CD4-positive, alpha-beta memory T cell (primary cell): Measurements from ENCODE around the gene GNAO1. TPM values are rescaled to one million over a fixed set of nuclear protein-coding genes. Genes with fewer than 3 reads are reported as not detected.
A peak's percentile ranks its signal among the peaks of the same experiment; 100 is the strongest.

Experiments
- CTCF ChIA-PET: fragments of 350-600 bp; sonication (Branson Sonifier 250); formaldehyde crosslinking; loops from one replicate; lab custom pipeline; 2021; ENCODE audit warnings: inconsistent platforms; ENCODE audit not compliant: partially characterized antibody; lab: Charles Lee
- POLR2A ChIA-PET: fragments of 350-600 bp; sonication (Branson Sonifier 250); formaldehyde crosslinking; loops from one replicate; lab custom pipeline; 2021; ENCODE audit not compliant: partially characterized antibody; lab: Charles Lee
- DNase-seq, 5 donors: peaks; one replicate each; pipeline versions ENCODE4 v3.0.0 to v3.0.0-alpha.2; 2020 to 2022; ENCODE audit warnings: mixed read lengths in 1 of 5
- H3K27ac ChIP-seq: one replicate; pipeline ENCODE4 v1.7.0; 2013; ENCODE audit warnings: low read depth, low read length
- H3K27me3 ChIP-seq: 2 replicates; pipeline ENCODE4 v1.7.0; 2013; ENCODE audit warnings: mild to moderate bottlenecking, low read length, moderate library complexity; ENCODE audit not compliant: insufficient read depth
- H3K36me3 ChIP-seq: 2 replicates; pipeline ENCODE4 v1.7.0; 2013; ENCODE audit warnings: mild to moderate bottlenecking, low read length, moderate library complexity; ENCODE audit not compliant: insufficient read depth
- H3K4me1 ChIP-seq: 2 replicates; pipeline ENCODE4 v1.7.0; 2013; ENCODE audit warnings: mild to moderate bottlenecking, low read length, moderate library complexity; ENCODE audit not compliant: insufficient read depth
- H3K4me3 ChIP-seq, 2 donors: one replicate each; pipeline ENCODE4 v1.7.0; 2013; ENCODE audit warnings: low read length in 2 of 2, mild to moderate bottlenecking in 1 of 2
- H3K9me3 ChIP-seq, 2 donors: one replicate each; pipeline ENCODE4 v1.7.0; 2013; ENCODE audit warnings: low read length in 2 of 2, control low read depth in 1 of 2; ENCODE audit not compliant: control insufficient read depth in 1 of 2
- H3K27ac Mint-ChIP-seq, 7 donors: one replicate each; pipeline ENCODE4 v1.8.0; 2020 to 2021; ENCODE audit warnings: mixed read lengths in 7 of 7, mild to moderate bottlenecking in 6 of 7, inconsistent platforms in 3 of 7, moderate library complexity in 3 of 7
- H3K27me3 Mint-ChIP-seq, 2 donors: one replicate each; pipeline ENCODE4 v1.8.0; 2020 to 2021; ENCODE audit warnings: mixed read lengths in 2 of 2
- H3K36me3 Mint-ChIP-seq, 2 donors: one replicate each; pipeline ENCODE4 v1.8.0; 2020 to 2021; ENCODE audit warnings: mixed read lengths in 2 of 2, inconsistent platforms in 1 of 2, mild to moderate bottlenecking in 1 of 2
- H3K4me1 Mint-ChIP-seq, 4 donors: one replicate each; pipeline ENCODE4 v1.8.0; 2020 to 2021; ENCODE audit warnings: mixed read lengths in 4 of 4, mild to moderate bottlenecking in 1 of 4
- H3K4me3 Mint-ChIP-seq, 8 donors: one replicate each; pipeline ENCODE4 v1.8.0; 2020 to 2021; ENCODE audit warnings: mixed read lengths in 8 of 8, mild to moderate bottlenecking in 7 of 8, moderate library complexity in 6 of 8, inconsistent platforms in 3 of 8
- H3K9me3 Mint-ChIP-seq, 8 donors: one replicate each; pipeline ENCODE4 v1.8.0; 2020 to 2021; ENCODE audit warnings: mixed read lengths in 8 of 8, mild to moderate bottlenecking in 5 of 8, inconsistent platforms in 3 of 8, moderate library complexity in 1 of 8
- intact Hi-C: fragments of 100-400 bp; cut with micrococcal nuclease; formaldehyde crosslinking; loops from one replicate; pipeline ENCODE4 v1.15.1; 2023
- polyA plus RNA-seq, 2 donors: library from polyadenylated mRNA; unstranded; fragments of 300-500 nt; fragmentation: Illumina TruSeq; gene quantifications; one replicate each; pipeline ENCODE4 v1.2.3, GENCODE V29; 2021
- total RNA-seq, 2 experiments: library from RNA; stranded (reverse); gene quantifications; one replicate each; pipeline ENCODE4 v1.2.3, GENCODE V29; 2021

The GNAO1 gene
- total and polyA plus RNA-seq, 4 experiments from 2014 or later: 1.5 to 10.8 (median 10.5) TPM; not detected in 1

DNA sequence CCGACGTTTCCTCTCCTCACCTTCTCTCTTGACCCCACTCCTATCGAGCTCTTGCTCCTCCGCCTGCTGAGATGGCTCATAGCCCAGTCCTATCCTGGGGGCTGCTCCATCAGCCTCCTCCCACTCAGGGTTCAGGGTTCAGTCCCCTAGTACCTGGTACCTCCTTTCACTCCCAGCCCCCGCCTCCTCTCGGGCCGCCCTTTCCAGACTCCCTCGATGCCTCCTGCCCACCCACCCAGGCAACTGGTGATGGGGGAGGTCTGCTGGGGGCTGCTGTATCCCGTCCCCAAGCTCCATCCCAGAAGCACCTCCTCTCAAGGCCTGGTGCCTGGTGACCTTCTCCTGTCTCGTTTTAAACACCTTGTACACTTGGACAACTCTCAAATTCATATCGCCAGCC lies 140.1 kb downstream of the GNAO1 start:
- no peak for DNase-seq

DNA sequence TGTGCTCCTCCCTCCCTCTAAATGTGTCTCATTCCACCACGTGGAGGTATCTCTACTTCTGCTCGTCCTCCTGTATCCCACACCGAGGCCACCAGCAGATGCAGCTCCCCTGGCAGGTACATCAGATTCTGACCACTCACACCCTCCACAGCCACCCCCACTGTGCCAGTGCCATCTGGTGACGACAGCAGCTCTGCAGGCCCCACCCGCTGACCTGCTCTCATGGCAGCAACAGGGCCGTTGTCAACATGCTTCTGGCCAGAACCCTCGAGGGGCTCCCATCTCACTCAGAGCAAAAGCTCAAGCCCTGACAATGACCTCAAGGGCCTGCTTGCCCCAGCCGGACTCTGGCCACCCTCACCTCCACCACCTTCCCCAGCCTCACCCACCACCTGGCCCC lies 140.6 kb downstream of the GNAO1 start:
- H3K9me3 ChIP-seq: no peaks in the 10 kb centered on the region
- no peaks in the 10 kb centered on the region for H3K27me3 Mint-ChIP-seq
- no peaks in the 10 kb centered on the region for H3K27me3 ChIP-seq
- H3K27ac ChIP-seq: no peak overlapping the region
- H3K4me1 Mint-ChIP-seq: no peaks in the 10 kb centered on the region
- H3K36me3 Mint-ChIP-seq: no peaks in the 10 kb centered on the region
- H3K36me3 ChIP-seq: no peaks in the 10 kb centered on the region
- peak overlapping the region in 1 of 8 donors; percentile 29 for H3K4me3 Mint-ChIP-seq
- intact Hi-C loops: no loop called here
- H3K9me3 Mint-ChIP-seq: no peaks in the 10 kb centered on the region
- H3K4me3 ChIP-seq: no peak overlapping the region
- ChIA-PET CTCF (no interaction called here), POLR2A (no interaction called here)
- no peaks in the 10 kb centered on the region for H3K4me1 ChIP-seq
- no peak overlapping the region for H3K27ac Mint-ChIP-seq
- DNase-seq: no peak

More for the DNA sequence above, 140.1 kb downstream of the GNAO1 start:
- H3K4me3 ChIP-seq: no peak overlapping the region
- Mint-ChIP-seq H3K27me3 (no peaks in the 10 kb centered on the region), H3K36me3 (no peaks in the 10 kb centered on the region), H3K27ac (peak overlapping the region in 2 of 7 donors; percentile 61 to 70), H3K4me3 (no peak overlapping the region), H3K9me3 (no peaks in the 10 kb centered on the region), H3K4me1 (no peaks in the 10 kb centered on the region)
- ChIA-PET POLR2A (no interaction called here), CTCF (no interaction called here)
- H3K4me1 ChIP-seq: no peaks in the 10 kb centered on the region
- H3K27ac ChIP-seq: no peak overlapping the region
- H3K27me3 ChIP-seq: no peaks in the 10 kb centered on the region
- H3K36me3 ChIP-seq: no peaks in the 10 kb centered on the region
- intact Hi-C loops: no loop called here
- no peaks in the 10 kb centered on the region for H3K9me3 ChIP-seq

DNA sequence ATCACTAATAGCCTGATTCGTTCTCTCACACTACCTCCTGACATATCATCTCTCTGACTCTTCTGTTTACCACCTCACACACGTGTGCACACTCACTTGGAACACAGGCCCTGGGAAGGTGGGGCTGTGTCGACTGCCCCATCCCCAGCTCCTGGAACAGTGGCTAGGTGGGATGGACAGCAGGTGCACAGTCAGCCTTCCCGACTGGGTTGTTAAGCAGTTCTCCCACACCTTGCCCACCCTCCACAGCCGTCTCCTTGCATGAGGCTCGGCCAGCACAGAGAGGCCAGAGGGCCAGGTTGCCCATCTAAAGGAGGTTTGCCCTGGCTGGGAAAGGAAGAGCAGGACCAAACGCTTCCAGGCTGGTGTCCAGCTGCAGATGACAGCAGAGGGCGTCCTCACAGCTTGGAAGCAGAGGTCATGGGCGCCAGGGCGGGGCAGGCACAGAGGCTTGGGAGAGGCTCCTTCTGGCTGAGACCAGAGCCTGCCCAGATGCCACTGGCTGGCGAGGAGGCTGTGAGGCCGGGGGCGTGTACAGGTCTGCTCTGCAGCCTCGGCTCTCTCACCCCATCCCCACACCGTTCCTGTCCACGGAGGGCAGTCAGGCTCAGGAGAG lies 141.3 kb downstream of the GNAO1 start:
- H3K27ac ChIP-seq: no peak overlapping the region
- H3K4me3 Mint-ChIP-seq: no peak overlapping the region
- intact Hi-C loops: no loop called here
- POLR2A ChIA-PET: no interaction called here
- H3K9me3 ChIP-seq: no peaks in the 10 kb centered on the region
- H3K4me1 ChIP-seq: no peaks in the 10 kb centered on the region
- no peak overlapping the region for H3K4me3 ChIP-seq
- no peaks in the 10 kb centered on the region for H3K9me3 Mint-ChIP-seq
- no peaks in the 10 kb centered on the region for H3K36me3 Mint-ChIP-seq
- DNase-seq: no peak
- CTCF ChIA-PET: no interaction called here
- H3K27ac Mint-ChIP-seq: peak overlapping the region in 1 of 7 donors; percentile 87
- H3K36me3 ChIP-seq: no peaks in the 10 kb centered on the region
- H3K27me3 Mint-ChIP-seq: no peaks in the 10 kb centered on the region
- H3K4me1 Mint-ChIP-seq: no peaks in the 10 kb centered on the region
- no peaks in the 10 kb centered on the region for H3K27me3 ChIP-seq

DNA sequence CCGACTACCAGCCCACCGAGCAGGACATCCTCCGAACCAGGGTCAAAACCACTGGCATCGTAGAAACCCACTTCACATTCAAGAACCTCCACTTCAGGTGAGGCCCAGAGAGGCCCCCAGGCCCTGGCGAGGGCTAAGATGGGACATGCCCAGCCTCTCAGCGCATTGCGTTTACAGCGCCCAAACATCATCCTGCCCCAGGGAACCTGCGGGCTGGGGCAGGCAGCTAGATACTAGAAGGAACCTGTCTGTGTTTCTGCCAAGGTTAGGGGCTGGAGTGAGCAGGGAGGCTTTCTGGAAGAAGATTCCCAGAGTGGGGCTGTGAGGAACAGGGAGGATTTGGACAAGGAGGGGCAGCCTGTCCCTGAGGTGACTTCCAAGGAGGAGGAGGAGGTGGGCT lies 143.5 kb downstream of the GNAO1 start:
- no peaks in the 10 kb centered on the region for H3K9me3 Mint-ChIP-seq
- CTCF ChIA-PET: no interaction called here
- no peak for DNase-seq

DNA sequence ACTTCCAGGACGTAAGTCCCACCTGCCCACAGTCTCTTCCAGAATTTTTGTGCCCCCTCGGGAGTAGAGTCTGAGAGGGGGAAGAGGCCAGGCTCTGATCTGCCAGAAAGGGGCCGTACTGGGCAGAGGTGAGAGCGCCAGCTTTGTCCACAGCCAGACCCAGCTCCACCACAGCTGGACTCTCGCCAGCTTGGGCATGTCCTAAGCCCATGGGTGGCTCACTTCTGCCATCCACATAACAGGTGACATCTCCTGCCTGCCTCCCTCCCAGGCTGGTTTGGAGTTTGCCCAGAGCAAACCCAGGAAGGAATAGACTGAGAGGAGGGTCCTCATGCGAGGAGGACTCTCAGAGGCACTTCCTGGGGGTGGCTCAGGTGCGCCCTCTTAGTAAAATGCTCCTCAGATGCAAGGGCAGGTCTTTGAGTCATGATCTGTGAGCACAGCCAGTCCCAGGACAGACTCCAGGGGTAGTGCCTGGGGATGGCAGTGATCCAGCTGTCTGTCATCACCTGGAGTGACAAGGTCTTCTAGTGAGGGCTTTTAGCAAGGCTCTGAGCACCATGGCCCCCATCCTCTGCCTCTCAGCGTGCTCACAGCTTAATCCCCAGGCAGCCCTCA lies 144.9 kb downstream of the GNAO1 start:
- Mint-ChIP-seq H3K4me1 (no peaks in the 10 kb centered on the region), H3K27ac (no peak overlapping the region), H3K27me3 (no peaks in the 10 kb centered on the region), H3K9me3 (no peaks in the 10 kb centered on the region), H3K36me3 (peaks cover 0 to 3% of the 10 kb centered on the region in 2 donors), H3K4me3 (no peak overlapping the region)
- Histone ChIP-seq H3K27ac (no peak overlapping the region), H3K27me3 (no peaks in the 10 kb centered on the region), H3K4me1 (no peaks in the 10 kb centered on the region), H3K9me3 (no peaks in the 10 kb centered on the region), H3K36me3 (no peaks in the 10 kb centered on the region), H3K4me3 (no peak overlapping the region)
- ChIA-PET POLR2A (no interaction called here), CTCF (no interaction called here)
- DNase-seq: no peak
- intact Hi-C loops: no loop called here

More for the DNA sequence above, 143.5 kb downstream of the GNAO1 start:
- no peaks in the 10 kb centered on the region for H3K4me1 ChIP-seq
- H3K4me3 Mint-ChIP-seq: no peak overlapping the region
- H3K27me3 ChIP-seq: no peaks in the 10 kb centered on the region
- H3K27me3 Mint-ChIP-seq: no peaks in the 10 kb centered on the region
- no peak overlapping the region for H3K4me3 ChIP-seq
- POLR2A ChIA-PET: no interaction called here
- no peak overlapping the region for H3K27ac ChIP-seq
- H3K27ac Mint-ChIP-seq: peak overlapping the region in 1 of 7 donors; percentile 17
- H3K36me3 ChIP-seq: no peaks in the 10 kb centered on the region
- intact Hi-C loops: no loop called here
- H3K36me3 Mint-ChIP-seq: no peaks in the 10 kb centered on the region
- no peaks in the 10 kb centered on the region for H3K9me3 ChIP-seq
- H3K4me1 Mint-ChIP-seq: no peaks in the 10 kb centered on the region

DNA sequence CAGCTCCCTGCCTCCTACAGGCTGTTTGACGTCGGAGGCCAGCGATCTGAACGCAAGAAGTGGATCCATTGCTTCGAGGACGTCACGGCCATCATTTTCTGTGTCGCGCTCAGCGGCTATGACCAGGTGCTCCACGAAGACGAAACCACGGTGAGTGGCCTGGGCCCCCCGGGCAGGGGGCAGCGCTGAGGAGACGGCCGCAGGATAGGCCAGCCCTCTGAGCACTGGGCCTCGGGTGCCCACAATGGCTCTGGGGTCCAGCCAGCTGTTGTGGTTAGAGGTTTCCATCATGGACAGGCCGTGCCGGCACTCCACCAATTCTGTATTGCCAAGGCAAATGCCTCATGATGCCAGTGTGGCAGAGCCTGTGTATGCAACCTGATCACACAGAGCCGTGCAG lies 145.4 kb downstream of the GNAO1 start:
- Mint-ChIP-seq H3K27ac (no peak overlapping the region), H3K36me3 (peaks cover 0 to 3% of the 10 kb centered on the region in 2 donors), H3K4me3 (no peak overlapping the region)

DNA sequence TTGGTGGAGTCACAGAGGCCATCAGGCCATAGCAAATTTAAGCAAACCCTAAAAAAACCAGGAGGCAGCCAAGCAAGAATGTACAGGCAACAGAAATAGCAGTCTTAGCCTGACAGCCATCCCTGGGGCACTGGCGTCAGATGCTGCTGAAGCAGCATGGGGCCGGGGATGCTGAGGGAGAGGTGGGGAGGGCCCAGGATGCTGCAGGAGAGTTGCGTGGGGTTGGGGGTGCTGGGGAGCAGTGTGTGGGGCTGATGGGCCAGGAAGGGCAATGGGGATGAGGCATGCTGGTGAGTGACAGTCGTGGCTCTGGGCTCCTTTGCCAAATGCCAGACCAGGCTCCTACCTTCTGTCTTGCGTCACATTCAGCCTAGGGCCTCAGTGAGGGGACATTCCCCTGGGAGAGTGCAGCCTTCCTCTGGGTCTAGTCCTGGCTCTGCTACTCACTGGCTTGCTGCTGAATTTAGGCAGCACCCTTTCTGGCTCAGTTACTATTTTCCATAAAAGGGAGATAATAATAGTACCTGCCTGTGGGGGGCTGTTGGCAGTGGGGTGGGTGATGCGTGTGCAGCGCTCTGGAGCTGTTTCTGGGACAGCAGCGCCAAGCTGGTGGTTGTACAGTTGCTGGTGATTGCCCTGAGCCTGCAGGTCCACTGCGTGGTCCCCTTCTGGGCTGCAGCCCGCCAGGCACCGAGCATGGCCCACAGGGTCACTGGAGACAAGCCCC lies 146.0 kb downstream of the GNAO1 start:
- Mint-ChIP-seq H3K4me3 (no peak overlapping the region), H3K4me1 (no peaks in the 10 kb centered on the region), H3K27me3 (no peaks in the 10 kb centered on the region), H3K27ac (no peak overlapping the region), H3K9me3 (no peaks in the 10 kb centered on the region), H3K36me3 (peaks cover 0 to 3% of the 10 kb centered on the region in 2 donors)
- ChIA-PET CTCF (interaction anchor here (2.6 kb wide), 1 partner anchor 19 kb away, joined by 10 read pairs; no protein-coding TSS in a partner anchor), POLR2A (no interaction called here)
- DNase-seq: no peak
- Histone ChIP-seq H3K4me1 (no peaks in the 10 kb centered on the region), H3K27me3 (no peaks in the 10 kb centered on the region), H3K27ac (no peak overlapping the region), H3K4me3 (no peak overlapping the region), H3K9me3 (no peaks in the 10 kb centered on the region), H3K36me3 (no peaks in the 10 kb centered on the region)
- intact Hi-C loops: no loop called here

More for the DNA sequence above, 145.4 kb downstream of the GNAO1 start:
- Histone ChIP-seq H3K4me1 (no peaks in the 10 kb centered on the region), H3K9me3 (no peaks in the 10 kb centered on the region), H3K4me3 (no peak overlapping the region), H3K27me3 (no peaks in the 10 kb centered on the region), H3K36me3 (no peaks in the 10 kb centered on the region), H3K27ac (no peak overlapping the region)
- Mint-ChIP-seq H3K4me1 (no peaks in the 10 kb centered on the region), H3K27me3 (no peaks in the 10 kb centered on the region), H3K9me3 (no peaks in the 10 kb centered on the region)
- CTCF ChIA-PET: no interaction called here
- no peak for DNase-seq
- POLR2A ChIA-PET: no interaction called here
- intact Hi-C loops: no loop called here
